HG03520 (cell line): ENCODE measurements around the gene PHTF2.

Experiments used
- ATAC-seq: cut with Tn5 transposase; IDR thresholded peaks from one replicate; pipeline ENCODE4 v1.9.1; 2021; ENCODE audit warnings: mild to moderate bottlenecking, moderate library complexity; ENCODE audit not compliant: unreplicated experiment

The PHTF2 gene

GRCh38 chr7:77791956-77792355 lies 6.6 kb upstream of the PHTF2 start:
- no peak for ATAC-seq

GRCh38 chr7:77794000-77794399 lies 4.6 kb upstream of the PHTF2 start:
- no peak for ATAC-seq

- no peak for ATAC-seq
Measured at GRCh38 chr7:77796109-77796508, 2.5 kb upstream of the PHTF2 start.

- ATAC-seq, result no peak
Measured at GRCh38 chr7:77796960-77797359, 1.6 kb upstream of the PHTF2 start.

- peak; percentile 28 for ATAC-seq
Measured at GRCh38 chr7:77797734-77798393, 709 bp upstream of the PHTF2 start.

GRCh38 chr7:77799078-77799964 lies 748 bp downstream of the PHTF2 start:
- peak; percentile 2 for ATAC-seq

GRCh38 chr7:77800158-77800557 lies 1.6 kb downstream of the PHTF2 start:
- no peak for ATAC-seq

- no peak for ATAC-seq
Measured at GRCh38 chr7:77800730-77801129, 2.2 kb downstream of the PHTF2 start.

GRCh38 chr7:77802557-77803405 lies 4.2 kb downstream of the PHTF2 start:
- ATAC-seq, result no peak

GRCh38 chr7:77806425-77806824 lies 7.9 kb downstream of the PHTF2 start:
- no peak for ATAC-seq

- ATAC-seq, result no peak
Measured at GRCh38 chr7:77808517-77808916, 9.9 kb downstream of the PHTF2 start.

- no peak for ATAC-seq
Measured at GRCh38 chr7:77811516-77812289, 13.1 kb downstream of the PHTF2 start.

- ATAC-seq, result no peak
Measured at GRCh38 chr7:77812290-77812685, 13.7 kb downstream of the PHTF2 start.

- no peak for ATAC-seq
Measured at GRCh38 chr7:77813180-77813579, 14.6 kb downstream of the PHTF2 start.

GRCh38 chr7:77819021-77819420 lies 20.4 kb downstream of the PHTF2 start:
- no peak for ATAC-seq

GRCh38 chr7:77820967-77821366 lies 22.4 kb downstream of the PHTF2 start:
- ATAC-seq, result no peak

- ATAC-seq, result no peak
Measured at GRCh38 chr7:77822269-77822668, 23.7 kb downstream of the PHTF2 start.

GRCh38 chr7:77823787-77824186 lies 25.2 kb downstream of the PHTF2 start:
- ATAC-seq, result no peak

- no peak for ATAC-seq
Measured at GRCh38 chr7:77824636-77825035, 26.1 kb downstream of the PHTF2 start.

- ATAC-seq, result no peak
Measured at GRCh38 chr7:77825131-77825530, 26.6 kb downstream of the PHTF2 start.

GRCh38 chr7:77826300-77826699 lies 27.7 kb downstream of the PHTF2 start:
- no peak for ATAC-seq
